Spleen (tissue), 7 donors: ENCODE measurements around the gene PACSIN1.

Experiments used
- POLR2A ChIP-seq, 3 donors: fragments of 450-650 bp; IDR thresholded peaks; one replicate each; pipeline ENCODE4 v1.5.1; 2017; ENCODE audit warnings: antibody characterized with exemption in 3 of 3, mild to moderate bottlenecking in 1 of 3
- TF ChIP-seq, protein P1 (sequence below), 11 experiments: fragments of 200-600 bp in 7 of 11; fragments of 450-650 bp in 4 of 11; sonication (generic) in 4 of 11; IDR thresholded peaks in 8 of 11; conservative IDR thresholded peaks in 3 of 11; 1 replicate in 7 of 11; 2 replicates in 4 of 11; pipeline versions ENCODE4 v1.4.0 to v1.8.0; 2016 to 2021; ENCODE audit warnings: antibody characterized with exemption in 11 of 11, inconsistent platforms in 4 of 11, mild to moderate bottlenecking in 1 of 11
- donor health status: DM: no; HTN: no; CAD: no; lungs with moderate emphysema.
- donor health status: DM: no; HTN: no; CAD: no.
- donor health status: DM: no; HTN: no; CAD: no.

DNA sequence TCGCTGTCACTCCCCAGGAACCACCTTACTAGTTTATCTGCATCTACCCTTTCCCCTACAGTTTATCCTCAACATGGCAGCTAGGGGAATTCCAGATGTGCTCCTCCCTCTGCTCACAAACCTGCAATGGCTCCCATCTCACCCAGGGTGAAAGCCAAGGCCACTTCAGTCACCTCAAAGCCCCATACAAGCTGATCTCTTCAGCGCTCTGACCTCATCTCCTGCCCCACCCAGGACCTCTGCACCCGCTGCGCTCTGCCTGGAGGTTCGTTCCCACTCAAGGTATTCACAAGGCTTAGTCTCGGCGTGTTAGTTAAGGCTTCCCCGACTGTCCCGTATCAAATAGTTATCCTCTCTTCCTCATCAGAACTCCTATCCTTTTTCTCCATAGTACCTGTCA, 118.8 kb downstream of the PACSIN1 start:
- no peak for TF ChIP-seq POLR2A (IDR thresholded peaks at IDR 0.05)
- TF ChIP-seq, protein P1, sequence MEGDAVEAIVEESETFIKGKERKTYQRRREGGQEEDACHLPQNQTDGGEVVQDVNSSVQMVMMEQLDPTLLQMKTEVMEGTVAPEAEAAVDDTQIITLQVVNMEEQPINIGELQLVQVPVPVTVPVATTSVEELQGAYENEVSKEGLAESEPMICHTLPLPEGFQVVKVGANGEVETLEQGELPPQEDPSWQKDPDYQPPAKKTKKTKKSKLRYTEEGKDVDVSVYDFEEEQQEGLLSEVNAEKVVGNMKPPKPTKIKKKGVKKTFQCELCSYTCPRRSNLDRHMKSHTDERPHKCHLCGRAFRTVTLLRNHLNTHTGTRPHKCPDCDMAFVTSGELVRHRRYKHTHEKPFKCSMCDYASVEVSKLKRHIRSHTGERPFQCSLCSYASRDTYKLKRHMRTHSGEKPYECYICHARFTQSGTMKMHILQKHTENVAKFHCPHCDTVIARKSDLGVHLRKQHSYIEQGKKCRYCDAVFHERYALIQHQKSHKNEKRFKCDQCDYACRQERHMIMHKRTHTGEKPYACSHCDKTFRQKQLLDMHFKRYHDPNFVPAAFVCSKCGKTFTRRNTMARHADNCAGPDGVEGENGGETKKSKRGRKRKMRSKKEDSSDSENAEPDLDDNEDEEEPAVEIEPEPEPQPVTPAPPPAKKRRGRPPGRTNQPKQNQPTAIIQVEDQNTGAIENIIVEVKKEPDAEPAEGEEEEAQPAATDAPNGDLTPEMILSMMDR (IDR thresholded peaks at IDR 0.05 in 8 of 11, conservative IDR thresholded peaks at IDR 0.05 in 3 of 11), result no peak
